Measurements from ENCODE around the gene PACRG. TPM values are rescaled to one million over a fixed set of nuclear protein-coding genes. Genes with fewer than 3 reads are reported as not detected.

The PACRG gene
- total and polyA plus RNA-seq, 2 of the 13 experiments (the other 11 are each of a cell fraction or from before 2014, with no cell fraction given): 0.13 TPM; not detected in 1

- no peak overlapping the region for H3K27ac ChIP-seq (ENCODE audit: extremely low read length, insufficient read depth, low read length)
- no peaks in the 10 kb centered on the region for H3K79me2 ChIP-seq (ENCODE audit: insufficient read depth, low read length)
- H3K36me3 ChIP-seq (replicated peaks in 1 of 2; ENCODE audit: control insufficient read depth in 1 of 2, insufficient read depth in 2 of 2, low read length in 2 of 2): no peaks in the 10 kb centered on the region
- no peak for TF ChIP-seq ZZZ3 (CRISPR knock-in tag; IDR thresholded peaks at IDR 0.05; ENCODE audit: borderline replicate concordance)
- no peaks in the 10 kb centered on the region for H3K9me3 ChIP-seq (ENCODE audit: low read length)
- POLR2A ChIA-PET: no interaction called here
- in situ Hi-C loops (cut with HindIII; ENCODE audit: extremely low pct_ligation_motif_present, low pct_unique_long_range_greater_than_20kb) (no loop called here), intact Hi-C loops (cut with micrococcal nuclease; ENCODE audit: unreplicated experiment) (no loop called here)
- H3K4me2 ChIP-seq (ENCODE audit: low read depth, low read length): no peak overlapping the region
- FAIRE-seq (no peak), ATAC-seq (no peak), DNase-seq (ENCODE audit: low spot score) (no peak)
- H4K20me1 ChIP-seq (ENCODE audit: insufficient read depth, low read length): no peaks in the 10 kb centered on the region
- no TSS peak for BruUV-seq (replicated peaks)
- 57% methylated on average over 16 of the region's 16 CpGs for WGBS (ENCODE audit: low lambda C conversion rate)
- no peak overlapping the region for H3K4me3 ChIP-seq (replicated peaks in 1 of 3; ENCODE audit: insufficient read depth in 1 of 3, low read depth in 2 of 3, low read length in 3 of 3)
- H3K27me3 ChIP-seq (ENCODE audit: control insufficient read depth in 1 of 2, insufficient read depth in 2 of 2, low read length in 2 of 2): peaks cover 0 to 23% of the 10 kb centered on the region in 2 experiments; a peak in 2 of 5 replicates
- H3K4me1 ChIP-seq (ENCODE audit: insufficient read depth, low read length): no peaks in the 10 kb centered on the region
- no peak overlapping the region for H3K9ac ChIP-seq (ENCODE audit: insufficient read depth, low read depth, low read length)
- no peak overlapping the region for H2AFZ ChIP-seq (ENCODE audit: low read length)
- CTCF ChIA-PET (ENCODE audit: low intra/inter-chr PET ratio, low total read pairs): no interaction called here
These were observed 613.7 kb downstream of the PACRG start for GRCh38 chr6:163341224-163342061.

- in situ Hi-C loops (cut with HindIII; ENCODE audit: extremely low pct_ligation_motif_present, low pct_unique_long_range_greater_than_20kb): no loop called here
- Histone ChIP-seq H3K4me3 (replicated peaks in 1 of 3; ENCODE audit: insufficient read depth in 1 of 3, low read depth in 2 of 3, low read length in 3 of 3) (no peak overlapping the region), H2AFZ (ENCODE audit: low read length) (no peak overlapping the region), H4K20me1 (ENCODE audit: insufficient read depth, low read length) (no peaks in the 10 kb centered on the region), H3K27ac (ENCODE audit: extremely low read length, insufficient read depth, low read length) (no peak overlapping the region), H3K9me3 (ENCODE audit: low read length) (no peaks in the 10 kb centered on the region), H3K4me1 (ENCODE audit: insufficient read depth, low read length) (no peaks in the 10 kb centered on the region), H3K79me2 (ENCODE audit: insufficient read depth, low read length) (no peaks in the 10 kb centered on the region), H3K36me3 (replicated peaks in 1 of 2; ENCODE audit: control insufficient read depth in 1 of 2, insufficient read depth in 2 of 2, low read length in 2 of 2) (no peaks in the 10 kb centered on the region), H3K27me3 (ENCODE audit: control insufficient read depth in 1 of 2, insufficient read depth in 2 of 2, low read length in 2 of 2) (peaks cover 0 to 29% of the 10 kb centered on the region in 2 experiments; a peak in 2 of 5 replicates), H3K4me2 (ENCODE audit: low read depth, low read length) (no peak overlapping the region), H3K9ac (ENCODE audit: insufficient read depth, low read depth, low read length) (no peak overlapping the region)
- no TSS peak for BruUV-seq (replicated peaks)
- ChIA-PET CTCF (ENCODE audit: low intra/inter-chr PET ratio, low total read pairs) (no interaction called here), POLR2A (no interaction called here)
- 51% methylated on average over 24 of the region's 24 CpGs for WGBS (ENCODE audit: low lambda C conversion rate)
- DNase-seq (ENCODE audit: low spot score): no peak
- ATAC-seq: no peak
- TF ChIP-seq CREB1 (IDR thresholded peaks at IDR 0.05) (peak; percentile 98), CREB1 (CRISPR knock-in tag; IDR thresholded peaks at IDR 0.05) (no peak), ZNF766 (CRISPR knock-in tag; IDR thresholded peaks at IDR 0.05; ENCODE audit: borderline replicate concordance) (no peak), ATF7 (IDR thresholded peaks at IDR 0.05) (peak; percentile 100), ATF7 (CRISPR knock-in tag; IDR thresholded peaks at IDR 0.05) (no peak)
- FAIRE-seq: no peak
- intact Hi-C loops (cut with micrococcal nuclease; ENCODE audit: unreplicated experiment): no loop called here
These were observed 615.1 kb downstream of the PACRG start for GRCh38 chr6:163342571-163343539.
